NCI-H1105 treated with DMSO at 0.1 percent for 48 hours (cell line): ENCODE data around the gene NXT1.
A peak's percentile ranks its signal among the peaks of the same experiment; 100 is the strongest.

Experiments used
- DNase-seq: peaks from one replicate; lab custom pipeline; 2025; lab: John Stamatoyannopoulos, UW

The NXT1 gene

DNA sequence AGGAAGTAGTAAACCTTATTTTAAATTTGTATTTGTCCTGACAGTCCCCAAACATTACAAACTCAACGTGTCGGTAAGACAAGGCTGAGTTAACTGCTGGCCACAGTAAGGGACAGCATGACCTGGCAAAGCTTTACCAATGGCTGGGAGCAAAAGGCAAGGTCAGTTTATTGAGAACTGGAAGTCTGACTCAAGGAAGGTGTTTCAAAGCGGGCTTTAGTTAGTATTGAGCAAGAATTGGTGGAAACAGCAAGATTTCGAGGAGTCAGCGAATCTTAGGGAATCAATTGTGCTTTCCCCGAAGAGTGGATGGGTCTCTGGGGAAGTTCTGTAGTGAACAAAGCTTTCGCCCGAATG, 10.5 kb downstream of the NXT1 start:
- peak; percentile 17 for DNase-seq

DNA sequence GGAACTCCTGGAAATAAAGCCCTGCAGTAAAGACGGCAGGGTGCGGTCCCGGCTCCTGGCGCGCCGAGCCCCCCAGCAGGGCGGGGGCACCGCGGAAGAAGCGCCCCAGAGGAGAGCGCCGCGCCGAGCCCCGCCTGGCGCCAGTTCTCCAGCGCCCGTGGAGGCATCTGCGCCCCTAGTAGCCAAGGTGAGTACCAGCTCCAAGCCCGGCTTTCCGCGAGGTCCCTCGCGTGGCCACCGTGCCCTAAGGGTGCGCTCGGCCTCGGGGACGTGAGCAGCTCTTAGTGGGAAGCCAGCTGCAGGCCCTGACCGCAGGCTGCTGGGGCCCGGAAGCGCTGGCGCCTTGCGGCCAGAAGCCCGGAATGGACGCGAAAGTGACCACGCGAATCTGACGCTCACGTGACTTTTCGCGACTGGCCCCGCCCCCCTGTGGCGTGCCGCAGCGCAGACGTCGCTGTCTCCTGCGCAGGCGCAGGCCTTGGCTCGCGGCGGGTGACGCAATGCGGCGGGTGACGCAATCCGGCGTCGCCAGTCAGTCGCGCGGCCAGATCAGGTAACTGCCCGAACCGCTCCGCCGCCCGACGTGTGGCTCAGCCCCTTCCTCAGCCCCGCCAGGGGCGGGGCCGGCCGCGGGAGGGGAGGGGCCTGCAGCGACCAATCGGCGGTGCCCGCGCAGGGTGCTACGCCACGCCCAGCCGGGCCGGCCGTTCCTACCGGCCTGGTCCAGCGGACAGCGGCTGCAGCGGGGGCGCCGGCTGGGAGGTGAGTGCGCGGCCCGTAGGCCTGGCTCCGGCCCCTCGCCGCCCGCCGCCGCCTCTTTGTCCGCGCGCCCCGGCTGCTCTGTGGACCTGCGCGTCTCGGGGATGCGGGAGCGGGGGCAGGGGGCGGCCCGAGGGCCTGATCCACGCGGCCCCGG, 11.1 kb downstream of the NXT1 start, which contains the start of gene GZF1:
Gene GZF1 (plus strand): TSS at position 707 of the 916 bp plus-strand sequence. CDS start 2,202 bp downstream, outside the sequence.
- peak; percentile 95 for DNase-seq

- DNase-seq: no peak
These were observed 12.0 kb downstream of the NXT1 start for GRCh38 chr20:23362392-23363256.

DNA sequence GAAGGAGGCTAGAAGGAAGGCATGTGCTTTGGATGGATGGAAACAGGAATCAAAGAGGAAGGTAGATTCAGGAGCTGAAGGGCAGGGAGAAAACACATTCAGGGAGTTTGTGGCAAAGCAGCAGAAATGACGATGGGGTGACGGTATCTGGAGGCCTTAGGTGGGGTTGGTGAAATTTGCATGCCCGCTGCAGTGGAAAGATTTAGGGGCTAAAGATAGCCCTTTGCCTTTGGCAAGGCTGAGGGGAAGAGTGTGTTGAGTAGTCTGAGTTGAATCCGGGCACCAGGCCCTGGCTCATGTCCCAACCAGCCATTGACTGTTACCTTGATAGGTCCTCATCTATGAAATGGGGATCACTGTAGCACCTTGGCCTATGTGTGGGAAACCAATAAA, 12.7 kb downstream of the NXT1 start:
- no peak for DNase-seq

GRCh38 chr20:23365390-23366165, 15.0 kb downstream of the NXT1 start:
- DNase-seq: no peak

DNA sequence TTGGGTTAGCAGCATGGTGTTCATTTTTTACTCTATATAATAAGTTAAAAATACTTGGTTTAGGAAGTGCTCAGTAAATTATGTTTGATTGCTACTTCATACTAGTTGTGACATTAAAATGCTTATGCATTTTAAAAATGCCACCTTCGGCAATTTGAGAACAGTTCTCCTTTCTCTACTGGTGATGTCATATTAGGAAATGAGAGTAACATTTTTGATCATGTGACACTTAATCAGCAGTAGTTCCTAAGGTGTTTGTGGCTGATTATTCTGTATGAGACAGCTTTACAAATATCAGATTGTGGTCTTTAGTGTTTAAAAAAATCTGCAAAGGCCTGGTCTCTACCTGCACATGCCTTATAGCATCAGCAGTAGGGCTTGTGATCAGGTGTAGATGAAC, 15.8 kb downstream of the NXT1 start:
- no peak for DNase-seq

DNA sequence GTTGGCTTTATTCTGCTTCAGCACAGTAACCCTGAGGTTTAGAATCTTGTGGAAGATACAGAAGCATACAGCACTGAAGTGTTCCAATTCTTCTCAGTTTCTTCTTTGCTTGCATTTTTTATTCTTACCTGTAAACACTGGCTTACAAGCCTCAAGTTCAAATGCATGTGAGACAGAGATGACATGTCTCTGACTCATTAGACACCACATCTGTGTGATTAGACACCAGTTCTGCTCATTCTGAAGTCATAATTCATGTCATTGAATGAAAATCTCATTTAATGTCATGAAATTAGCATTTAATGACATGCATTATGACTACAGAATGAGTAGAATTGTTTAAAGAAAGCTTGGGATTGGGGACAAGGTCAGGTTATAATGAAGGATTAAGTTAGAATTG, 17.2 kb downstream of the NXT1 start:
- no peak for DNase-seq

- no peak for DNase-seq
These were observed 17.9 kb downstream of the NXT1 start for GRCh38 chr20:23368316-23369071.

DNA sequence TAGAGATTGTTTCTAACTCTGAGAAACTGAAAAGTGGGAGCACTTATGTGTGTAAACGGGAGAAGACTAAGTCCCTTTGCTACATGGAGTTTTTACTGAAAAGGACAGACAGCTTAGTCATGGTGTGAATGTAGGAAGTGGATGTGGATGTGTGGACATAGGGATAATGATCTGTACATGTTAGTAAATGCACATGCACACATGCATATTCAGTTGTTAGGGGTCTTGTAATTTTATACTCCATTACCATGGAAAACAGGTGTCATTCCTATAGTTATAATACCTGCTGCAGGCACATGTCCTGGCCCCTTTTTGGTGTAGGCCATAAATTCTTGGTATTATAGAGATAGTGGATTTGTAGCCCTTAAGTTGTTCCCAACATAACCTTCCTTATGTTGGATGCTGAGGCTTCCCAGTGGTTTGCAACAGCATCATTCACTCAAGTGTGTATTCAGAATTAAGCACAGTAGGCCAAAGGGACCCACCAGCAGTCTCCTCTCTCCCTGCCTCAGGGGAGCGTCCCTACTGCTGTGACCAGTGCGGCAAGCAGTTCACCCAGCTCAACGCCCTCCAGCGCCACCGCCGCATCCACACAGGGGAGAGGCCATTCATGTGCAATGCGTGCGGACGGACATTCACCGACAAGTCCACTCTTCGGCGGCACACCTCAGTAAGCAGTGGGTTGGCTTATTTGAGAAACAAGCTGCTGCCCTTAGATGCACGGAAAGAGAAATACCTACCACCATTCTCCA, 18.7 kb downstream of the NXT1 start:
- no peak for DNase-seq

DNA sequence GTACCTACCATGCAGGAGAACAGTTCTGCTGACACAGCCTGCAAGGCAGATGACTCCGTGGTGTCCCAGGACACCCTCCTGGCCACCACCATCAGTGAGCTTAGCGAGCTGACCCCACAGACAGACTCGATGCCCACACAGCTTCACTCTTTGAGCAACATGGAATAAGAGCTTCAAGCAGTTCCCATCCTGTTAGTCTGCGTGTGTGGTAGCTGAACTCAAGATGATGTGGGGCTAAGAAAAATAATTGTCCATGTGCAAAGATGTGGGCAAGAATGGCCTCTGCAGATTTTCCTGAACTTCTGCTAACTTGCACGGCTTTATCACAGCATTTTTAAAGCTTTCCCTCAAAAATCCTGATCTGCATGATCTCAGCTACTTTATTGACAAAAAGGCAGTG, 19.7 kb downstream of the NXT1 start:
- DNase-seq: no peak

- no peak for DNase-seq
These were observed 20.3 kb downstream of the NXT1 start for GRCh38 chr20:23370873-23371272.

GRCh38 chr20:23371496-23371895, 20.9 kb downstream of the NXT1 start:
- no peak for DNase-seq

GRCh38 chr20:23374441-23374840, 23.9 kb downstream of the NXT1 start:
- no peak for DNase-seq

DNA sequence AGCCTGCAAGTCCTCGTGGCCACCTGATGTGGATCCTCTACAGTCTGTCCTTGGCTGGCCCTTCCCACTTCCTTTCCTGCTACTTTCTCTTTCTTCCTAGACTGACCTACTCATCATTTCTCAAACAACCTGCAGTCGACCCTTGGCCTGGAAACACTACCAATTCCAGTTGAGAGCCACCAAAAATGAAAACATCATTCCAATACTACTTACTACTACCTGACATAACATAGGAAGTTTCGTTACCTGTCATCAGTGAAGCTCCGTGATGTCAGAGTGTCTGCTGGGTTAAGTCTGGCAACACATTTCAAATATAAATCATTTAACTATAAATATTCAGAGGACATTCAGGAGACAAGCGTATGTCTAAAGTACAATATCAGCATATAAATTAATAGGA, 25.2 kb downstream of the NXT1 start:
- DNase-seq: no peak

DNA sequence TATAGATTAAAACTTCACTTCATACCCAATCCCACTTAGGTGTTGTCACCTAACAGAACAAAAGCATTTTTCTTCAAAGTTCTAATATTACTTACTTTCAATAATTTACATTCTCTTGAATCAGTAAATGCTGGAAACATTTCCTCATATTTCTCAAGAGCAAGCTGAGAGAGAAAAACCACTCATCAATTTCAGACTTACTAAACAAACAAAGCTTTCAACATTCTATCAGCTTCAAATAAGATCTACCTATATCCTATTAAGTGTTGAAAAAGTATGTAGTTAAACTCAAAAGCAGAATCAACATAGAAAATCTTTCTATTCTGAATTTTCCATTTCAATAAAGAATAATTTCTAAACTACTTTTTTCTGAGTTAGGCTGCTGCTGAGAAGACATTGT, 29.2 kb downstream of the NXT1 start:
- DNase-seq: no peak

DNA sequence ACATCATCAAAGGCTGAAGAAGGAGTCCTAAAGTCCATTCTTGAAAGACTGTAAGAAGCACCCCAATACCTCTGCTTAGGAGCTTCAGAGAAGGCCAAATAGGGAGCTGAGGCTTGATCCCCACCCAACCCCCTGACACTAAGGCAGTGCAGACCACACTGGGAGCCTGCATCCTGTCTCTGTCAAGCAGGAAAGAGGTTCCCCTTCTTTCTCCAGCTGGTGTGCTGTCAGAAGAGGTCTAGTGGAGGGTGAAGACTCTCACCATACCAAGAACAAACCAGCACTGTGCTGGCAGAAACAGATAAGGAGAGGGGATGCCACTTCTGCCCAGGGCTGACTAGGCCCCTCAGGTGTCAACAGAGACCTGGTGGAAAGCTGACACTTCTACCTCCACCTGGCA, 31.3 kb downstream of the NXT1 start:
- no peak for DNase-seq

GRCh38 chr20:23386304-23387117, 35.9 kb downstream of the NXT1 start:
- DNase-seq: no peak

DNA sequence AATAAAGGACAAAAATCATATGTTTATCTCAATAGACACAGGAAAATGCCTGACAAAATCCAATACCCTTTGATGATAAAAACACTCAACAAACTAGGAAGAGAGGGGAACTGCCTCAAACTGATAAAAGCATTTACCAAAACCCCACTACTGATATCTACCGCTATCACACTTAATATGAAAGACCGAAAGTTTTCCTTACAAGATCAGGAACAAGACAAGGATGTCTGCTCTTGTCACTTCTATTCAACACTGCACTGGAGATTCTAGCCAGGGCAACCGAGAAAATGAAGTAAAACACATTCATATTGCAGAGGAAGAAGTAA, 36.5 kb downstream of the NXT1 start:
- no peak for DNase-seq

- no peak for DNase-seq
These were observed 39.6 kb downstream of the NXT1 start for GRCh38 chr20:23390091-23390774.
